Mesendoderm (in vitro differentiated cells): ENCODE measurements around the gene UXS1.

Source experiments
- DNase-seq: peaks from one replicate; pipeline ENCODE4 v3.0.0; 2013
- H2AK5ac ChIP-seq: 2 replicates; pipeline ENCODE4 v1.6.1; 2013; ENCODE audit warnings: low read length, inconsistent platforms
- H2BK120ac ChIP-seq: 2 replicates; pipeline ENCODE4 v1.6.1; 2013; ENCODE audit warnings: low read depth, mild to moderate bottlenecking, low read length, moderate library complexity, mixed read lengths
- H2BK15ac ChIP-seq: replicated peaks from 2 replicates; pipeline ENCODE4 v1.6.1; 2013; ENCODE audit warnings: low read depth, mild to moderate bottlenecking, moderate library complexity
- H2BK5ac ChIP-seq: 2 replicates; pipeline ENCODE4 v1.6.1; 2013; ENCODE audit warnings: low read length, inconsistent platforms
- H3K18ac ChIP-seq: 2 replicates; pipeline ENCODE4 v1.6.1; 2013; ENCODE audit warnings: mild to moderate bottlenecking, low read length, mixed read lengths
- H3K23ac ChIP-seq: one replicate; pipeline ENCODE4 v1.6.1; 2013; ENCODE audit warnings: low read length
- H3K27ac ChIP-seq: 2 replicates; pipeline ENCODE4 v1.5.1; 2013; ENCODE audit warnings: low read depth, mild to moderate bottlenecking, inconsistent platforms, low read length, moderate library complexity
- H3K27me3 ChIP-seq: 2 replicates; pipeline ENCODE4 v1.6.1; 2013; ENCODE audit warnings: low read length, control low read depth, mild to moderate bottlenecking, inconsistent platforms; ENCODE audit not compliant: insufficient read depth, poor library complexity
- H3K36me3 ChIP-seq: 2 replicates; pipeline ENCODE4 v1.6.1; 2013; ENCODE audit warnings: low read length, inconsistent platforms; ENCODE audit not compliant: control insufficient read depth, insufficient read depth
- H3K4ac ChIP-seq: one replicate; pipeline ENCODE4 v1.6.1; 2013; ENCODE audit warnings: low read depth, mild to moderate bottlenecking, low read length, moderate library complexity
- H3K4me1 ChIP-seq: 2 replicates; pipeline ENCODE4 v1.6.1; 2013; ENCODE audit warnings: low read depth, low read length, inconsistent platforms; ENCODE audit not compliant: control insufficient read depth
- H3K4me2 ChIP-seq: 2 replicates; pipeline ENCODE4 v1.6.1; 2013; ENCODE audit warnings: low read length
- H3K4me3 ChIP-seq: 2 replicates; pipeline ENCODE4 v1.5.1; 2013; ENCODE audit warnings: mild to moderate bottlenecking, low read length
- H3K56ac ChIP-seq: one replicate; pipeline ENCODE4 v1.6.1; 2013; ENCODE audit warnings: low read length
- H3K79me1 ChIP-seq: 2 replicates; pipeline ENCODE4 v1.6.1; 2013; ENCODE audit warnings: low read length, inconsistent platforms
- H3K79me2 ChIP-seq: 2 replicates; pipeline ENCODE4 v1.6.1; 2013; ENCODE audit warnings: mild to moderate bottlenecking, low read length; ENCODE audit not compliant: control insufficient read depth, insufficient read depth
- H3K9ac ChIP-seq: 2 replicates; pipeline ENCODE4 v1.6.1; 2013; ENCODE audit warnings: low read length, inconsistent platforms
- H4K5ac ChIP-seq: one replicate; pipeline ENCODE4 v1.6.1; 2013; ENCODE audit warnings: low read length
- H4K8ac ChIP-seq: one replicate; pipeline ENCODE4 v1.6.1; 2013; ENCODE audit warnings: low read depth, mild to moderate bottlenecking, control low read depth, low read length, moderate library complexity
- WGBS: extraction: QIAGEN DNeasy Blood & Tissue Kit; methylation state at CpG from one replicate; pipeline ENCODE4 v1.1.7; 2013; ENCODE audit warnings: low lambda C conversion rate, missing lambda C conversion rate; ENCODE audit not compliant: insufficient coverage; ENCODE audit errors: extremely low coverage; 5-methylcytosine and 5-hydroxymethylcytosine counted together

The UXS1 gene

DNA sequence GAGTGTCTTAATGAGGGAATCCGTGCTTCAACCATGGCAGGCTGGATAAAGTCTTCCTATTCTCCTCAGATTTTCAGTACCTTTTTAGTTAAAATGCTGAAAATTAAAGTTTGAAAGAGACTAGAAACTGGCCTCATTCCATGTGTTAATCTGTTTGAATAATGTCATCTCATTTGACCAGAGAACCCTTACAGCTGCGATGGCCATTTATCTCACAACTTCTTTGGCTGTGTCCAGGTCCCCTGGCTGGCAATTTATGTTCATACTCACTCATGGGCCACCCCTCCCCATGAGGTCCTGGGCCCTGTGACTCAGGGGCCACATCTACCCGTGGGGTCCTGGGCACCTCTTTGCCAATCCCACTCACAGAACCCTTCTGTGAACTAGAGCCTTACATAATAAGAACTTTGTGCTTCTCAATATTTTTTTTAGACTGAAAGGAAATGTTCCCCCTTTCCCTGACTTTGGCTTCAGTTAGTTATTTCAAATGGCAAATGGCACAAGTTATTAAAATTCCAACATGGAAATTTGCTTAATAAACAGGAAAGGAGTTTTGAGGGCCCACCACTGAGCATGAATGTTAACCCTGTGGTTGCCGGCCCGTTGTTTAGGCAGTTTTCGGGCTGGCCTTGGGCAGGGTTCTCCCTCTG lies 134.6 kb downstream of the UXS1 start:
- H3K4me3 ChIP-seq, result no peak overlapping the region
- no peaks in the 10 kb centered on the region for H3K4me1 ChIP-seq
- no peak for DNase-seq
- WGBS, result no CpG with 5 or more reads among the region's 6 CpGs
- no peak overlapping the region for H3K23ac ChIP-seq
- H4K5ac ChIP-seq, result no peak overlapping the region
- H3K9ac ChIP-seq, result no peak overlapping the region
- H3K27ac ChIP-seq, result no peak overlapping the region
- H2BK15ac ChIP-seq, result no peak overlapping the region
- no peak overlapping the region for H4K8ac ChIP-seq
- no peaks in the 10 kb centered on the region for H3K79me1 ChIP-seq
- no peak overlapping the region for H2BK120ac ChIP-seq
- H3K27me3 ChIP-seq, result no peaks in the 10 kb centered on the region
- H2BK5ac ChIP-seq, result no peak overlapping the region
- no peak overlapping the region for H3K4ac ChIP-seq
- H3K36me3 ChIP-seq, result no peaks in the 10 kb centered on the region
- H3K18ac ChIP-seq, result no peak overlapping the region
- H3K56ac ChIP-seq, result no peak overlapping the region
- no peaks in the 10 kb centered on the region for H3K79me2 ChIP-seq
- no peak overlapping the region for H2AK5ac ChIP-seq
- H3K4me2 ChIP-seq, result no peak overlapping the region

GRCh38 chr2:106058469-106059137 lies 135.5 kb downstream of the UXS1 start:
- Histone ChIP-seq H2BK15ac (no peak overlapping the region), H3K23ac (no peak overlapping the region), H3K79me2 (no peaks in the 10 kb centered on the region), H3K4me1 (no peaks in the 10 kb centered on the region), H3K27me3 (no peaks in the 10 kb centered on the region), H3K9ac (no peak overlapping the region), H3K36me3 (no peaks in the 10 kb centered on the region), H2AK5ac (no peak overlapping the region), H3K56ac (no peak overlapping the region), H3K4me3 (no peak overlapping the region), H2BK120ac (no peak overlapping the region), H3K79me1 (no peaks in the 10 kb centered on the region), H3K4ac (no peak overlapping the region), H2BK5ac (no peak overlapping the region), H3K18ac (no peak overlapping the region), H4K8ac (no peak overlapping the region), H4K5ac (no peak overlapping the region), H3K4me2 (no peak overlapping the region), H3K27ac (no peak overlapping the region)
- WGBS, result no CpG with 5 or more reads among the region's 4 CpGs
- no peak for DNase-seq

DNA sequence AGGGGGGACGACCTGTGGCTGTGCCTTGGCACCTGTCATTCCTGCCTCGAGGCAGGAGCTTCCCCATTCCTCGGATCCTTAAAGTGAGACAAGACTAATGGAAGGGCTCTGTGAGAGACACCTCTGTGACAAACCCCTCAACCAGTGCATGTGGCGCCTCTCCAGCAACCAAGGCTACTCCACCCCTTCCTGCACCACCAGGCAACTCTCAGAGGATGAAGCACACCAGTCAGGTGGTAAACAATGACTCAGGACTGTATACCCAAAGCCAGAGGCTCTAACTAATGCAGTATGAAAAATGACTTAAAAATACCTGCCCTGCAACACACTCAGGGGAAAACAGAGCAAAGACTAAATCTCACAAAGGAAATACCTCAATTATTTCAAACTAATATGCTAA lies 136.9 kb downstream of the UXS1 start:
- no peak overlapping the region for H2BK5ac ChIP-seq
- no peak overlapping the region for H4K8ac ChIP-seq
- no peak overlapping the region for H3K23ac ChIP-seq
- H3K4me3 ChIP-seq, result no peak overlapping the region
- H3K79me1 ChIP-seq, result no peaks in the 10 kb centered on the region
- H3K27ac ChIP-seq, result no peak overlapping the region
- no peaks in the 10 kb centered on the region for H3K36me3 ChIP-seq
- H3K4ac ChIP-seq, result no peak overlapping the region
- no peaks in the 10 kb centered on the region for H3K27me3 ChIP-seq
- H3K9ac ChIP-seq, result no peak overlapping the region
- no peak overlapping the region for H3K56ac ChIP-seq
- no peak overlapping the region for H2AK5ac ChIP-seq
- peak; percentile 46 for DNase-seq
- no peaks in the 10 kb centered on the region for H3K79me2 ChIP-seq
- H3K4me1 ChIP-seq, result no peaks in the 10 kb centered on the region
- no peak overlapping the region for H3K18ac ChIP-seq
- no CpG with 5 or more reads among the region's 4 CpGs for whole genome bisulfite sequencing
- H2BK120ac ChIP-seq, result no peak overlapping the region
- no peak overlapping the region for H3K4me2 ChIP-seq
- no peak overlapping the region for H4K5ac ChIP-seq
- no peak overlapping the region for H2BK15ac ChIP-seq

DNA sequence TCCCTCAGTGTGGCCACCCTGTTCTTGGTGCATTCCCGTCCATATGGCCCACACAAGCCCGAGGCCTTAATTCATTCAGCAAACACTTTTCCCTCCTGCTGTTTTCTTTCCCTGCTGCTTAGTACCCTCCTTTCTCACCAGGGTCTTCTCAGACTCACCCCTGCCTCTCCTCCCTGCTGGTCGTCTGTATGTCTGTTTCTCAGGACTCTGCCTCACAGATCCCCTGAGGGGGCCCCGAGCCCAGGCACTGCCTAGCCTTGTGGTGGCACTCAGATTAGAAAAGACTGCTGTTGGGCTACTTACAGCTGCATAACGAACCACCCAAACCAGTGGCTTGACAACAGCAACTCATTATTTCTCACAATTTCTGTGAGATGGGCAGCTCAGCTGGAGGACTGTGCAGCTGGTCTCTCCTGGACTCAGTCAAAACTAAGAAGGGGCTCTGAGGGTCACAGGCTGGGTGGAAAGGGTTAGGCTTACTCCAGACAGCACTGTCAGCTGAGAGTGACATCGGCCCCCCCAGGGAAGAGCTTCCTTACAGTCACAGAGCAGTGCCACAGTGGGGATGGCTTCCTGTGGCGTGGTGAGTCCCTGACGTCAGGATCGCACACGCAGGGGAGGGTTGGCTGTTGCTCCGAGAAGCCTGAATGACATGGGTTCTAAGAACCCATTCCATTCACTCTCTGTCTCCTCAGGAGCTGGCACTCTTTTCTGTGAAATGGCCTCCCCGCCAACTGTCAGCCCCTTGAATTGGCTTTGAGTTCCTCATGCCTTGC lies 139.0 kb downstream of the UXS1 start:
- Histone ChIP-seq H3K79me2 (no peaks in the 10 kb centered on the region), H2AK5ac (no peak overlapping the region), H3K27me3 (no peaks in the 10 kb centered on the region), H2BK5ac (no peak overlapping the region), H3K4me1 (no peaks in the 10 kb centered on the region), H4K8ac (no peak overlapping the region), H3K9ac (no peak overlapping the region), H2BK15ac (no peak overlapping the region), H3K23ac (no peak overlapping the region), H3K18ac (no peak overlapping the region), H2BK120ac (no peak overlapping the region), H3K4me2 (no peak overlapping the region), H3K27ac (no peak overlapping the region), H3K4ac (no peak overlapping the region), H3K4me3 (no peak overlapping the region), H3K79me1 (no peaks in the 10 kb centered on the region), H4K5ac (no peak overlapping the region), H3K36me3 (no peaks in the 10 kb centered on the region), H3K56ac (no peak overlapping the region)
- peak; percentile 22 for DNase-seq
- WGBS, result no CpG with 5 or more reads among the region's 12 CpGs

- Histone ChIP-seq H4K5ac (no peak overlapping the region), H3K79me1 (no peaks in the 10 kb centered on the region), H2BK120ac (no peak overlapping the region), H3K18ac (no peak overlapping the region), H3K36me3 (no peaks in the 10 kb centered on the region), H3K4me1 (no peaks in the 10 kb centered on the region), H3K79me2 (no peaks in the 10 kb centered on the region), H2BK5ac (no peak overlapping the region), H3K27me3 (no peaks in the 10 kb centered on the region), H2BK15ac (no peak overlapping the region), H3K4me2 (no peak overlapping the region), H3K23ac (no peak overlapping the region), H3K27ac (no peak overlapping the region), H2AK5ac (no peak overlapping the region), H4K8ac (no peak overlapping the region), H3K56ac (no peak overlapping the region), H3K9ac (no peak overlapping the region), H3K4ac (no peak overlapping the region), H3K4me3 (no peak overlapping the region)
- no CpG with 5 or more reads among the region's 9 CpGs for WGBS
- no peak for DNase-seq
Measured at GRCh38 chr2:106054321-106054720, 139.8 kb downstream of the UXS1 start.
